Measurements from ENCODE around the gene LHX2. TPM values are rescaled to one million over a fixed set of nuclear protein-coding genes. Genes with fewer than 3 reads are reported as not detected.

Gene LHX2
- total RNA-seq, 2 donors from 2014 or later, result 0.31 TPM; not detected in 1

- no peak overlapping the region for H3K4me3 ChIP-seq
- H3K4me1 ChIP-seq, result peaks cover 0 to 35% of the 10 kb centered on the region in 2 donors
- no peak overlapping the region for H3K27ac ChIP-seq
- TF ChIP-seq, protein P1, sequence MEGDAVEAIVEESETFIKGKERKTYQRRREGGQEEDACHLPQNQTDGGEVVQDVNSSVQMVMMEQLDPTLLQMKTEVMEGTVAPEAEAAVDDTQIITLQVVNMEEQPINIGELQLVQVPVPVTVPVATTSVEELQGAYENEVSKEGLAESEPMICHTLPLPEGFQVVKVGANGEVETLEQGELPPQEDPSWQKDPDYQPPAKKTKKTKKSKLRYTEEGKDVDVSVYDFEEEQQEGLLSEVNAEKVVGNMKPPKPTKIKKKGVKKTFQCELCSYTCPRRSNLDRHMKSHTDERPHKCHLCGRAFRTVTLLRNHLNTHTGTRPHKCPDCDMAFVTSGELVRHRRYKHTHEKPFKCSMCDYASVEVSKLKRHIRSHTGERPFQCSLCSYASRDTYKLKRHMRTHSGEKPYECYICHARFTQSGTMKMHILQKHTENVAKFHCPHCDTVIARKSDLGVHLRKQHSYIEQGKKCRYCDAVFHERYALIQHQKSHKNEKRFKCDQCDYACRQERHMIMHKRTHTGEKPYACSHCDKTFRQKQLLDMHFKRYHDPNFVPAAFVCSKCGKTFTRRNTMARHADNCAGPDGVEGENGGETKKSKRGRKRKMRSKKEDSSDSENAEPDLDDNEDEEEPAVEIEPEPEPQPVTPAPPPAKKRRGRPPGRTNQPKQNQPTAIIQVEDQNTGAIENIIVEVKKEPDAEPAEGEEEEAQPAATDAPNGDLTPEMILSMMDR (IDR thresholded peaks at IDR 0.05), result no peak
- DNase-seq (ENCODE audit: low spot score), result no peak
- no peaks in the 10 kb centered on the region for H3K36me3 ChIP-seq
- H3K27me3 ChIP-seq, result no peaks in the 10 kb centered on the region
- H3K9me3 ChIP-seq, result no peaks in the 10 kb centered on the region
Observed at GRCh38 chr9:124042201-124042721, 30.7 kb downstream of the LHX2 start.

- H3K27me3 ChIP-seq, result no peaks in the 10 kb centered on the region
Observed at GRCh38 chr9:124044448-124044847, 32.9 kb downstream of the LHX2 start.

GRCh38 chr9:124045076-124045829, 33.7 kb downstream of the LHX2 start:
- DNase-seq (ENCODE audit: low spot score), result peak; percentile 82
- Histone ChIP-seq H3K27me3 (no peaks in the 10 kb centered on the region), H3K4me3 (peak overlapping the region; percentile 41 to 57), H3K9me3 (no peaks in the 10 kb centered on the region), H3K36me3 (no peaks in the 10 kb centered on the region), H3K4me1 (peaks cover 0 to 35% of the 10 kb centered on the region in 2 donors), H3K27ac (peak overlapping the region; percentile 57 to 74)
- TF ChIP-seq, protein P1 (IDR thresholded peaks at IDR 0.05), result no peak

More at GRCh38 chr9:124044448-124044847, 32.9 kb downstream of the LHX2 start:
- H3K4me1 ChIP-seq, result peaks cover 0 to 35% of the 10 kb centered on the region in 2 donors
- no peaks in the 10 kb centered on the region for H3K9me3 ChIP-seq
- H3K36me3 ChIP-seq, result no peaks in the 10 kb centered on the region
- TF ChIP-seq, protein P1 (IDR thresholded peaks at IDR 0.05), result no peak
- no peak overlapping the region for H3K4me3 ChIP-seq
- DNase-seq (ENCODE audit: low spot score), result no peak
- H3K27ac ChIP-seq, result no peak overlapping the region

DNA sequence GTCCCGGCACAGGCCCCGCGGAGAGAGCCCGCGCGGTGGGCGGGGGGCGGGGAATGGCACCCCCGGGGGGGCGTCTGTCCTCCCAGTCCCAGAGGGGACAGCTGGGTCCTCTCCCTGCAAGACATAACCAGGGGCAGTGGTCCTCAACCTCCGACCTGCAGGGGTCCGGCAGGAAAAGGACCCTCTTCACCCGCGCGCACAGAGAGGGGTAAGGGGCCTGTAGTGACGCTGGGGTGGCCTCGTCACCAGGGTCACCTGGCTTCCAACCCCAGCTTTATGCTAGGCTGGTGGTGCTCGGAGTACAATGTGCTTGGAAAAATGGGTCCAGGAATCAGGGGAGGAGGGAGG, 34.2 kb downstream of the LHX2 start:
- no peaks in the 10 kb centered on the region for H3K36me3 ChIP-seq
- TF ChIP-seq, protein P1 (IDR thresholded peaks at IDR 0.05), result no peak
- peak overlapping the region; percentile 41 to 57 for H3K4me3 ChIP-seq
- no peaks in the 10 kb centered on the region for H3K27me3 ChIP-seq
- peak overlapping the region; percentile 57 to 74 for H3K27ac ChIP-seq
- H3K9me3 ChIP-seq, result no peaks in the 10 kb centered on the region
- H3K4me1 ChIP-seq, result peaks cover 0 to 29% of the 10 kb centered on the region in 2 donors
- no peak for DNase-seq (ENCODE audit: low spot score)

DNA sequence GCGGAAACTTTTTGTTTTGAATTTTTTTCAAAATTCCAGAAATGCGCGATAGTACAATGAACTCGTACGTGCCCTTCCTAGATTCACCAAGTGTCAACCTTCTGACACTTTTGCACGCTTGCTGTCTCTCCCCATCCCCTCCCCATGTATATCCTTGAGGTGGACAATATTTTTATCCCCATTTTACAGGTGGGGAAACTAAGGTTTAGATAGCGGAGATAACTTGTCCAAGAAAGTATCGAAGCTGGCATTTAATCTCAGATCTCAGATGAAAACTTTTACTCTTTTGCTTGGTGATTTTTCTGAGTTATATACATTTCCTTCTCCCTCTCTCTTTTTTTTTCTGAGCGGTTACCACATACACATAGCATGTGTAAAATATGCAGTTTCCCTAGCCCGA, 34.6 kb downstream of the LHX2 start:
- H3K4me3 ChIP-seq, result no peak overlapping the region
- H3K27ac ChIP-seq, result peak overlapping the region in 1 of 2 donors; percentile 74
- H3K27me3 ChIP-seq, result no peaks in the 10 kb centered on the region
- no peaks in the 10 kb centered on the region for H3K36me3 ChIP-seq
- TF ChIP-seq, protein P1 (IDR thresholded peaks at IDR 0.05), result no peak
- peaks cover 0 to 25% of the 10 kb centered on the region in 2 donors for H3K4me1 ChIP-seq
- no peak for DNase-seq (ENCODE audit: low spot score)
- no peaks in the 10 kb centered on the region for H3K9me3 ChIP-seq
